K562 (cell line): ENCODE data around the gene PCCA. TPM values are rescaled to one million over a fixed set of nuclear protein-coding genes. Genes with fewer than 3 reads are reported as not detected.

Experiments
- ATF6 ChIP-seq: sonication (generic); formaldehyde crosslinking; IDR thresholded peaks from 2 replicates; pipeline ENCODE4 v1.4.0; 2020; ENCODE audit warnings: mild to moderate bottlenecking, missing genetic modification reagents
- BRF1 ChIP-seq: IDR thresholded peaks from 3 replicates; pipeline ENCODE4 v1.6.1; 2011; ENCODE audit warnings: borderline replicate concordance, mild to moderate bottlenecking; ENCODE audit not compliant: insufficient read length; ENCODE audit errors: extremely low read depth
- EHMT2 ChIP-seq: fragments of 450-650 bp; IDR thresholded peaks from 2 replicates; pipeline ENCODE4 v1.6.1; 2018; ENCODE audit warnings: antibody characterized with exemption
- FOXJ3 ChIP-seq: sonication (generic); formaldehyde crosslinking; IDR thresholded peaks from 2 replicates; pipeline ENCODE4 v1.4.0; 2020; ENCODE audit warnings: mild to moderate bottlenecking, missing genetic modification reagents
- HMG20A ChIP-seq: fragments of 450-650 bp; formaldehyde crosslinking; conservative IDR thresholded peaks from 2 replicates; pipeline ENCODE4 v1.4.0; 2020; ENCODE audit warnings: mild to moderate bottlenecking, mixed read lengths
- L3MBTL2 ChIP-seq: fragments of 450-650 bp; IDR thresholded peaks from 2 replicates; pipeline ENCODE4 v1.6.1; 2016; ENCODE audit warnings: mild to moderate bottlenecking, moderate library complexity
- LEF1 ChIP-seq: fragments of 450-650 bp; IDR thresholded peaks from 2 replicates; pipeline ENCODE4 v1.6.1; 2016; ENCODE audit warnings: mild to moderate bottlenecking
- NUFIP1 ChIP-seq: fragments of 450-650 bp; IDR thresholded peaks from 2 replicates; pipeline ENCODE4 v1.6.1; 2018; ENCODE audit not compliant: partially characterized antibody
- PURB ChIP-seq: sonication (generic); formaldehyde crosslinking; IDR thresholded peaks from 2 replicates; pipeline ENCODE4 v1.9.0; 2021; ENCODE audit warnings: low read depth, mild to moderate bottlenecking, missing genetic modification reagents
- RBM34 ChIP-seq: fragments of 200-400 bp; formaldehyde crosslinking; IDR thresholded peaks from 2 replicates; pipeline ENCODE4 v1.6.1; 2018; ENCODE audit warnings: low read length, borderline replicate concordance; ENCODE audit not compliant: insufficient read depth
- ZBTB33 ChIP-seq: sonication (generic); formaldehyde crosslinking; IDR thresholded peaks from 2 replicates; pipeline ENCODE4 v1.8.1; 2023; ENCODE audit warnings: mild to moderate bottlenecking, missing genetic modification reagents
- ZNF740 ChIP-seq, 3 experiments: fragments of 200-800 bp in 1 of 3; sonication (Bioruptor generic) in 1 of 3; sonication (generic) in 1 of 3; formaldehyde crosslinking in 1 of 3; IDR thresholded peaks; 2 replicates each; pipeline versions ENCODE4 v1.6.1 to v1.8.0; 2016 to 2022; ENCODE audit warnings: mild to moderate bottlenecking in 2 of 3, missing compliant biosample characterization in 2 of 3, missing genetic modification characterization in 2 of 3, missing genetic modification reagents in 1 of 3
- polyA plus RNA-seq, 8 experiments: library from polyadenylated mRNA; depleted of rRNA in 4 of 8; stranded (reverse) in 5 of 8; unstranded in 3 of 8; fragments of >200 nt; fragmentation: Nextera tagmentation in 2 of 8; fragmentation: Illumina TruSeq in 1 of 8; extraction: Ambion mirVana in 2 of 8; extraction: Trizol in 1 of 8; gene quantifications; 2 replicates each; pipeline versions ENCODE4 v1.2.1 to v1.2.3, GENCODE V29; 2011 to 2014; ENCODE audit warnings: inconsistent platforms in 1 of 8, missing spikeins in 1 of 8
- total RNA-seq, 7 experiments: library from RNA; depleted of rRNA in 6 of 7; stranded (reverse); fragments of >200 nt in 6 of 7; fragmentation: Illumina TruSeq in 2 of 7; extraction: Trizol in 2 of 7; gene quantifications; 2 replicates each; pipeline versions ENCODE4 v1.2.1 to v1.2.3, GENCODE V29; 2011 to 2021; ENCODE audit warnings: low replicate concordance in 1 of 7

The PCCA gene
- total and polyA plus RNA-seq, 9 of the 15 experiments (the other 6 are each of a cell fraction or from before 2014, with no cell fraction given) = 5.2 to 14.1 (median 9.7) TPM

GRCh38 chr13:100298691-100299090 is 209.8 kb downstream of the PCCA start (continued):
- no peak for TF ChIP-seq EHMT2
- TF ChIP-seq ZBTB33 (CRISPR knock-in tag) = no peak
- no peak for TF ChIP-seq PURB (CRISPR knock-in tag)
- no peak for TF ChIP-seq ZNF740 (CRISPR knock-in tag; IDR thresholded peaks at IDR 0.05)
- TF ChIP-seq ZNF740 (tag; IDR thresholded peaks at IDR 0.05) = no peak
- no peak for TF ChIP-seq L3MBTL2
- TF ChIP-seq NUFIP1 = no peak
- TF ChIP-seq FOXJ3 (CRISPR knock-in tag) = no peak
- no peak for TF ChIP-seq BRF1
- TF ChIP-seq ATF6 (CRISPR knock-in tag) = no peak
- TF ChIP-seq LEF1 = no peak
- TF ChIP-seq RBM34 = no peak
- TF ChIP-seq HMG20A = no peak
- TF ChIP-seq, all 486 proteins: peak for 0
